SK-N-SH (cell line): ENCODE data around the gene BTG2.

ENCODE experiments used
- ELF1 ChIP-seq: IDR thresholded peaks from 2 replicates; pipeline ENCODE4 v1.4.0; 2012
- EP300 ChIP-seq, 2 experiments: IDR thresholded peaks; 2 replicates each; pipeline versions ENCODE4 v1.4.0 to v1.6.1; 2012; ENCODE audit warnings: borderline replicate concordance in 1 of 2, low read depth in 1 of 2, low read length in 1 of 2
- FOXJ3 ChIP-seq: sonication (generic); formaldehyde crosslinking; IDR thresholded peaks from 2 replicates; pipeline ENCODE4 v1.5.1; 2020; ENCODE audit warnings: mild to moderate bottlenecking, missing genetic modification reagents
- FOXM1 ChIP-seq: IDR thresholded peaks from 2 replicates; pipeline ENCODE4 v1.4.0; 2012; ENCODE audit warnings: low read depth, mild to moderate bottlenecking
- MXI1 ChIP-seq: IDR thresholded peaks from 2 replicates; pipeline ENCODE4 v1.6.1; 2012; ENCODE audit warnings: mild to moderate bottlenecking, low read depth, low read length, improper control_type of control experiment
- POLR2AphosphoS5 ChIP-seq: IDR thresholded peaks from 2 replicates; pipeline ENCODE4 v1.6.1; 2012; ENCODE audit warnings: low read depth, low read length
- RAD21 ChIP-seq: IDR thresholded peaks from 2 replicates; pipeline ENCODE4 v1.6.1; 2012; ENCODE audit warnings: mild to moderate bottlenecking, low read length
- USF2 ChIP-seq: fragments of 150-350 bp; IDR thresholded peaks from 2 replicates; pipeline ENCODE4 v1.6.1; 2017; ENCODE audit warnings: antibody characterized with exemption, low read length, low read depth, borderline replicate concordance

DNA sequence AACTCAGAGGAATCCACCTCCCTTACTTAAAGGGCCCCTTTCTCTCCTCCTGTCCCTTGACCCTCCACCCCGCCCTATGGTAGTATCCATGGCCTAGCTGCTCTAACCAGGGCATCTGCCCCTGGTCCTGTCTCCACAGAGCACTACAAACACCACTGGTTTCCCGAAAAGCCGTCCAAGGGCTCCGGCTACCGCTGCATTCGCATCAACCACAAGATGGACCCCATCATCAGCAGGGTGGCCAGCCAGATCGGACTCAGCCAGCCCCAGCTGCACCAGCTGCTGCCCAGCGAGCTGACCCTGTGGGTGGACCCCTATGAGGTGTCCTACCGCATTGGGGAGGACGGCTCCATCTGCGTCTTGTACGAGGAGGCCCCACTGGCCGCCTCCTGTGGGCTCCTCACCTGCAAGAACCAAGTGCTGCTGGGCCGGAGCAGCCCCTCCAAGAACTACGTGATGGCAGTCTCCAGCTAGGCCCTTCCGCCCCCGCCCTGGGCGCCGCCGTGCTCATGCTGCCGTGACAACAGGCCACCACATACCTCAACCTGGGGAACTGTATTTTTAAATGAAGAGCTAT is 1.7 kb downstream of the BTG2 start:
- TF ChIP-seq USF2 (no peak), POLR2AphosphoS5 (no peak), ELF1 (no peak), FOXM1 (no peak), FOXJ3 (no peak), RAD21 (no peak), EP300 (IDR thresholded peaks at IDR 0.05; ENCODE audit: borderline replicate concordance in 1 of 2, low read depth in 1 of 2, low read length in 1 of 2) (no peak), MXI1 (no peak)
